ENCODE data around the gene HPS3.

DNA sequence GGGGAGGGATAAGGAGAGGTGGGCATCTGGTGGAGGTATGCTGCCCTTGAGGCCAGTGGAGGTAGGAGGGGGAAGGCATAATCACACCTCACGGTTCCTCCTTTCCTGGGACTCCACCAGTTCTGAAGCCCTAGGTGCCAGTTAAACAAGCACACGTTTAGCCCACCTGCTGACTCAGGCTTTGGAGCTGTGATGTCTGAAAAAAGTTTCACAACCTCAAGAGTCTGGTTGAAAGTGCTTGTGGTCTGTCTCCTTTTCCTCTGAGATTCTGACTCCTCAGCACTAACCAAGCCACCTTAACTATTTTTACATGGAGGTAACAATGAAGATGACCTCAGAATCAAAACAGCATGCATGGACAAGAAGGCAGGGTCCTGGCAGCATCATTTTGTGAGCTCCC, 23.0 kb downstream of the HPS3 start:
- TF ChIP-seq POLR2A (IDR thresholded peaks at IDR 0.05; ENCODE audit: low read depth, low read length), result no peak
- no peak for TF ChIP-seq TAF1 (IDR thresholded peaks at IDR 0.05; ENCODE audit: borderline replicate concordance, low read depth, low read length)
- no peak for TF ChIP-seq POLR2AphosphoS5 (IDR thresholded peaks at IDR 0.05; ENCODE audit: low read depth, low read length)

Measured in GM12892 (cell line).